ENCODE data around the gene PKNOX2.

DNA sequence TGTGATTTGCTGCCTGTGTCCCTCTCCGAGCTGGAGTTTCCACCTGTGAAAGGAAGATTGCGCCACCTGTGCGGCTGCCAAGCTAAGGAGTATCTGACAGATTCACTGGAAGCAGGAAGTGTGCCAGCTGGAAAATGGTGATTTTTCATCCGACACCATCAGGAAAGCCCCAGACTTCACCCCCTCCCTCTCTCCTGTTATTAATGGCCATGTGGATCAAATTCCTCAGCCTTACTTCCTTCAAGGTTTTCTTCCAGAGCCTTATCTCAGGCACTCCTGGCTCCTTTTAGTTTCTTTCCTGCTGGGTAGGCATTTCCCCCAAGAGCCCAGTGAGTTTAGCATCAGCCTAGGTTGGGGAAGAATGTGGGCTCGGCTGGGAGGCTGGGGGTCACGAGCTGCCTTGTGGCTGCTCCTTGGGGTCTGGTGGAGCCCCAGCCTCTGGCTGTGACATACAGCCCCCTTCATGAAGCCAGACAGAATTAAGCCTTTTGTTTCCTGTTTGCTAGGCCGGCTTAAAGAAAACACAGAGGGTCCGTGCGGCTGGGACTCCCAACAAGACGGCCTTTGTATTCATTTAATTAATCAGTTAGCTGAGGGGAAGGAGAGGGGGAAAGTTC is 37.1 kb downstream of the PKNOX2 start:
- TF ChIP-seq GATA2 (CRISPR knock-in tag; IDR thresholded peaks at IDR 0.05) = no peak
- TF ChIP-seq, protein P1, sequence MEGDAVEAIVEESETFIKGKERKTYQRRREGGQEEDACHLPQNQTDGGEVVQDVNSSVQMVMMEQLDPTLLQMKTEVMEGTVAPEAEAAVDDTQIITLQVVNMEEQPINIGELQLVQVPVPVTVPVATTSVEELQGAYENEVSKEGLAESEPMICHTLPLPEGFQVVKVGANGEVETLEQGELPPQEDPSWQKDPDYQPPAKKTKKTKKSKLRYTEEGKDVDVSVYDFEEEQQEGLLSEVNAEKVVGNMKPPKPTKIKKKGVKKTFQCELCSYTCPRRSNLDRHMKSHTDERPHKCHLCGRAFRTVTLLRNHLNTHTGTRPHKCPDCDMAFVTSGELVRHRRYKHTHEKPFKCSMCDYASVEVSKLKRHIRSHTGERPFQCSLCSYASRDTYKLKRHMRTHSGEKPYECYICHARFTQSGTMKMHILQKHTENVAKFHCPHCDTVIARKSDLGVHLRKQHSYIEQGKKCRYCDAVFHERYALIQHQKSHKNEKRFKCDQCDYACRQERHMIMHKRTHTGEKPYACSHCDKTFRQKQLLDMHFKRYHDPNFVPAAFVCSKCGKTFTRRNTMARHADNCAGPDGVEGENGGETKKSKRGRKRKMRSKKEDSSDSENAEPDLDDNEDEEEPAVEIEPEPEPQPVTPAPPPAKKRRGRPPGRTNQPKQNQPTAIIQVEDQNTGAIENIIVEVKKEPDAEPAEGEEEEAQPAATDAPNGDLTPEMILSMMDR (IDR thresholded peaks at IDR 0.05 in 2 of 3, conservative IDR thresholded peaks at IDR 0.05 in 1 of 3; ENCODE audit: insufficient read depth in 2 of 3, low read depth in 1 of 3, low read length in 3 of 3) = no peak
- no peak for TF ChIP-seq CTBP1 (IDR thresholded peaks at IDR 0.05; ENCODE audit: borderline replicate concordance)
- no peak for TF ChIP-seq ZNF274 (IDR thresholded peaks at IDR 0.05; ENCODE audit: borderline replicate concordance, low read depth, low read length)
- TF ChIP-seq, protein P2, sequence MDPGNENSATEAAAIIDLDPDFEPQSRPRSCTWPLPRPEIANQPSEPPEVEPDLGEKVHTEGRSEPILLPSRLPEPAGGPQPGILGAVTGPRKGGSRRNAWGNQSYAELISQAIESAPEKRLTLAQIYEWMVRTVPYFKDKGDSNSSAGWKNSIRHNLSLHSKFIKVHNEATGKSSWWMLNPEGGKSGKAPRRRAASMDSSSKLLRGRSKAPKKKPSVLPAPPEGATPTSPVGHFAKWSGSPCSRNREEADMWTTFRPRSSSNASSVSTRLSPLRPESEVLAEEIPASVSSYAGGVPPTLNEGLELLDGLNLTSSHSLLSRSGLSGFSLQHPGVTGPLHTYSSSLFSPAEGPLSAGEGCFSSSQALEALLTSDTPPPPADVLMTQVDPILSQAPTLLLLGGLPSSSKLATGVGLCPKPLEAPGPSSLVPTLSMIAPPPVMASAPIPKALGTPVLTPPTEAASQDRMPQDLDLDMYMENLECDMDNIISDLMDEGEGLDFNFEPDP (CRISPR knock-in tag; IDR thresholded peaks at IDR 0.05) = no peak
- TF ChIP-seq, protein P3, sequence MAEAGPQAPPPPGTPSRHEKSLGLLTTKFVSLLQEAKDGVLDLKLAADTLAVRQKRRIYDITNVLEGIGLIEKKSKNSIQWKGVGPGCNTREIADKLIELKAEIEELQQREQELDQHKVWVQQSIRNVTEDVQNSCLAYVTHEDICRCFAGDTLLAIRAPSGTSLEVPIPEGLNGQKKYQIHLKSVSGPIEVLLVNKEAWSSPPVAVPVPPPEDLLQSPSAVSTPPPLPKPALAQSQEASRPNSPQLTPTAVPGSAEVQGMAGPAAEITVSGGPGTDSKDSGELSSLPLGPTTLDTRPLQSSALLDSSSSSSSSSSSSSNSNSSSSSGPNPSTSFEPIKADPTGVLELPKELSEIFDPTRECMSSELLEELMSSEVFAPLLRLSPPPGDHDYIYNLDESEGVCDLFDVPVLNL (CRISPR knock-in tag; IDR thresholded peaks at IDR 0.05; ENCODE audit: low read depth) = no peak
- TF ChIP-seq, protein P4, sequence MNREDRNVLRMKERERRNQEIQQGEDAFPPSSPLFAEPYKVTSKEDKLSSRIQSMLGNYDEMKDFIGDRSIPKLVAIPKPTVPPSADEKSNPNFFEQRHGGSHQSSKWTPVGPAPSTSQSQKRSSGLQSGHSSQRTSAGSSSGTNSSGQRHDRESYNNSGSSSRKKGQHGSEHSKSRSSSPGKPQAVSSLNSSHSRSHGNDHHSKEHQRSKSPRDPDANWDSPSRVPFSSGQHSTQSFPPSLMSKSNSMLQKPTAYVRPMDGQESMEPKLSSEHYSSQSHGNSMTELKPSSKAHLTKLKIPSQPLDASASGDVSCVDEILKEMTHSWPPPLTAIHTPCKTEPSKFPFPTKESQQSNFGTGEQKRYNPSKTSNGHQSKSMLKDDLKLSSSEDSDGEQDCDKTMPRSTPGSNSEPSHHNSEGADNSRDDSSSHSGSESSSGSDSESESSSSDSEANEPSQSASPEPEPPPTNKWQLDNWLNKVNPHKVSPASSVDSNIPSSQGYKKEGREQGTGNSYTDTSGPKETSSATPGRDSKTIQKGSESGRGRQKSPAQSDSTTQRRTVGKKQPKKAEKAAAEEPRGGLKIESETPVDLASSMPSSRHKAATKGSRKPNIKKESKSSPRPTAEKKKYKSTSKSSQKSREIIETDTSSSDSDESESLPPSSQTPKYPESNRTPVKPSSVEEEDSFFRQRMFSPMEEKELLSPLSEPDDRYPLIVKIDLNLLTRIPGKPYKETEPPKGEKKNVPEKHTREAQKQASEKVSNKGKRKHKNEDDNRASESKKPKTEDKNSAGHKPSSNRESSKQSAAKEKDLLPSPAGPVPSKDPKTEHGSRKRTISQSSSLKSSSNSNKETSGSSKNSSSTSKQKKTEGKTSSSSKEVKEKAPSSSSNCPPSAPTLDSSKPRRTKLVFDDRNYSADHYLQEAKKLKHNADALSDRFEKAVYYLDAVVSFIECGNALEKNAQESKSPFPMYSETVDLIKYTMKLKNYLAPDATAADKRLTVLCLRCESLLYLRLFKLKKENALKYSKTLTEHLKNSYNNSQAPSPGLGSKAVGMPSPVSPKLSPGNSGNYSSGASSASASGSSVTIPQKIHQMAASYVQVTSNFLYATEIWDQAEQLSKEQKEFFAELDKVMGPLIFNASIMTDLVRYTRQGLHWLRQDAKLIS (CRISPR knock-in tag; IDR thresholded peaks at IDR 0.05) = no peak
- TF ChIP-seq SPI1 (IDR thresholded peaks at IDR 0.05; ENCODE audit: borderline replicate concordance, low read depth, low read length) = no peak
- TF ChIP-seq TAF1 (IDR thresholded peaks at IDR 0.05; ENCODE audit: control insufficient read depth, extremely low read depth, insufficient read depth, low read length, severe bottlenecking) = no peak
- no peak for TF ChIP-seq ELF4 (CRISPR knock-in tag; IDR thresholded peaks at IDR 0.05)
